Pancreas (tissue), 10 donors: ENCODE measurements around the gene RBM8A. TPM values are rescaled to one million over a fixed set of nuclear protein-coding genes. Genes with fewer than 3 reads are reported as not detected.

ENCODE experiments used
- ATAC-seq, 4 donors: fragments of 200-7000 bp; cut with Tn5 transposase; one replicate each; pipeline versions ENCODE4 v1.8.0 to v1.9.1; 2020; ENCODE audit warnings: mild to moderate bottlenecking in 4 of 4, moderate library complexity in 4 of 4
- DNase-seq, 6 donors: peaks; one replicate each; pipeline ENCODE4 v3.0.0-alpha.2; 2020
- FAIRE-seq: peaks from 2 replicates; lab custom pipeline; 2012; peaks lifted over from hg19 to GRCh38; lab: Jason Lieb, UNC
- H3K27ac ChIP-seq, 4 donors: fragments of 200-600 bp; sonication (generic); 1 replicate in 3 of 4; 2 replicates in 1 of 4; pipeline versions ENCODE4 v1.5.0 to v1.8.0; 2020
- H3K27me3 ChIP-seq, 4 donors: fragments of 200-600 bp; one replicate each; pipeline ENCODE4 v1.8.0; 2021
- H3K36me3 ChIP-seq, 3 donors: fragments of 200-600 bp; sonication (generic) in 1 of 3; one replicate each; pipeline versions ENCODE4 v1.5.0 to v1.8.0; 2020 to 2021
- H3K4me1 ChIP-seq, 3 donors: fragments of 200-600 bp; one replicate each; pipeline ENCODE4 v1.8.0; 2021
- H3K4me3 ChIP-seq, 4 donors: fragments of 200-600 bp; sonication (generic) in 2 of 4; one replicate each; pipeline versions ENCODE4 v1.5.0 to v1.8.0; 2020 to 2021
- H3K9me3 ChIP-seq, 4 donors: fragments of 200-600 bp; one replicate each; pipeline ENCODE4 v1.8.0; 2021
- CTCF ChIP-seq, 4 donors: fragments of 200-600 bp; sonication (generic) in 3 of 4; IDR thresholded peaks; one replicate each; pipeline versions ENCODE4 v1.5.0 to v1.8.0; 2021; ENCODE audit warnings: antibody characterized with exemption in 4 of 4
- WGBS, 2 donors: extraction: QIAGEN DNeasy Blood & Tissue Kit; methylation state at CpG; one replicate each; pipeline ENCODE4 v1.1.7; 2013; 5-methylcytosine and 5-hydroxymethylcytosine counted together
- intact Hi-C, 3 donors: fragments of 100-400 bp; cut with DNase I; formaldehyde crosslinking; loops; one replicate each; pipeline versions ENCODE4 v1.11.1 to v1.14.2; 2022
- polyA plus RNA-seq, 2 donors: library from polyadenylated mRNA; stranded (reverse); fragments of 200-250 nt; gene quantifications; one replicate each; pipeline ENCODE4 v1.2.3, GENCODE V29; 2013
- total RNA-seq, 6 donors: library from RNA; stranded (reverse); fragmentation: NEBNext Ultra II Directional in 4 of 6; extraction: Animal tissue kit (Norgen Biotek cat#: 25700) in 4 of 6; gene quantifications; one replicate each; pipeline versions ENCODE4 v1.2.1 to v1.2.4, GENCODE V29; 2021 to 2023
- donor health status: healthy with polysubstance abuse.
- donor health status: DM: no; HTN: no; CAD: no; lungs with moderate emphysema.
- donor health status: DM: no; HTN: no; CAD: no.
- donor health status: control.
- donor health status: control.
- donor health status: Bipolar disorder and iron deficiency.
- donor health status: DM: yes; HTN: yes; CAD: no.
- donor health status: DM: no; HTN: no; CAD: no.
- donor health status: DM: no; HTN: no; CAD: no.
- donor health status: DM: yes; HTN: yes; CAD: no.

The RBM8A gene
- total and polyA plus RNA-seq, 8 donors = 29.5 to 57.9 (median 49.1) TPM

- FAIRE-seq (no peak), ATAC-seq (no peak), DNase-seq (no peak)
- no peaks in the 10 kb centered on the region for H3K9me3 ChIP-seq
- H3K27ac ChIP-seq = peak overlapping the region in 1 of 4 donors; percentile 60
- H3K4me3 ChIP-seq = no peak overlapping the region
- 79 to 87% methylated on average over 7 of the region's 7 CpGs for WGBS, 2 donors
- no peaks in the 10 kb centered on the region for H3K36me3 ChIP-seq
- peaks cover 17 to 27% (median 21%) of the 10 kb centered on the region in 3 donors for H3K4me1 ChIP-seq
- TF ChIP-seq CTCF (IDR thresholded peaks at IDR 0.05) = no peak
- intact Hi-C loops = loop anchor here in 1 of 3 donors (10.0 kb wide), 1 partner anchor 121 kb away; no protein-coding TSS in a partner anchor
- H3K27me3 ChIP-seq = no peaks in the 10 kb centered on the region
Observed at GRCh38 chr1:145893306-145894055, 33.8 kb downstream of the RBM8A start.

GRCh38 chr1:145892486-145893087, 34.7 kb downstream of the RBM8A start:
- Histone ChIP-seq H3K27ac (peak overlapping the region; percentile 60 to 80 (median 70)), H3K27me3 (no peaks in the 10 kb centered on the region), H3K36me3 (no peaks in the 10 kb centered on the region), H3K4me1 (peaks cover 17 to 27% (median 21%) of the 10 kb centered on the region in 3 donors), H3K9me3 (no peaks in the 10 kb centered on the region), H3K4me3 (peak overlapping the region in 1 of 4 donors; percentile 3)
- FAIRE-seq = no peak
- intact Hi-C loops = loop anchor here in 1 of 3 donors (10.0 kb wide), 1 partner anchor 122 kb away; no protein-coding TSS in a partner anchor
- DNase-seq = peak in 4 of 6 donors; percentile 27 to 46 (median 42)
- TF ChIP-seq CTCF (IDR thresholded peaks at IDR 0.05) = no peak
- peak in 3 of 4 donors; percentile 13 to 20 (median 17) for ATAC-seq
- WGBS, 2 donors = 22 to 23% methylated on average over 3 of the region's 3 CpGs

- Histone ChIP-seq H3K9me3 (no peaks in the 10 kb centered on the region), H3K4me1 (peaks cover 17 to 27% (median 21%) of the 10 kb centered on the region in 3 donors), H3K27me3 (no peaks in the 10 kb centered on the region), H3K36me3 (no peaks in the 10 kb centered on the region), H3K27ac (peak overlapping the region; percentile 60 to 80 (median 70)), H3K4me3 (peak overlapping the region in 1 of 4 donors; percentile 3)
- FAIRE-seq = no peak
- peak; percentile 88 to 94 (median 92) for TF ChIP-seq CTCF (IDR thresholded peaks at IDR 0.05)
- peak; percentile 94 to 96 (median 95) for ATAC-seq
- WGBS, 2 donors = 0 to 1% methylated on average over 6 of the region's 6 CpGs
- DNase-seq = peak; percentile 92 to 98 (median 95)
- intact Hi-C loops = loop anchor here in 1 of 3 donors (10.0 kb wide), 1 partner anchor 123 kb away; no protein-coding TSS in a partner anchor
Observed at GRCh38 chr1:145891587-145892485, 35.4 kb downstream of the RBM8A start.

- WGBS, 2 donors = 16 to 17% methylated on average over 1 of the region's 1 CpG
- FAIRE-seq (no peak), DNase-seq (no peak), ATAC-seq (peak in 2 of 4 donors; percentile 16 to 21)
- H3K27ac ChIP-seq = peak overlapping the region; percentile 60 to 80 (median 70)
- no peaks in the 10 kb centered on the region for H3K27me3 ChIP-seq
- no peaks in the 10 kb centered on the region for H3K36me3 ChIP-seq
- peaks cover 17 to 27% (median 21%) of the 10 kb centered on the region in 3 donors for H3K4me1 ChIP-seq
- no peak overlapping the region for H3K4me3 ChIP-seq
- H3K9me3 ChIP-seq = no peaks in the 10 kb centered on the region
- intact Hi-C loops = loop anchor here in 1 of 3 donors (10.0 kb wide), 1 partner anchor 124 kb away; no protein-coding TSS in a partner anchor
- no peak for TF ChIP-seq CTCF (IDR thresholded peaks at IDR 0.05)
Observed at GRCh38 chr1:145891143-145891542, 36.1 kb downstream of the RBM8A start.
